ENCODE measurements around the gene MBLAC2.

MBLAC2 gene

GRCh38 chr5:90446961-90447360 lies 27.6 kb downstream of the MBLAC2 start:
- no peak for DNase-seq

GRCh38 chr5:90440644-90441043 lies 33.9 kb downstream of the MBLAC2 start:
- no peak for DNase-seq

GRCh38 chr5:90438100-90438499 lies 36.5 kb downstream of the MBLAC2 start:
- DNase-seq = peak; percentile 13

GRCh38 chr5:90437663-90438062 lies 36.9 kb downstream of the MBLAC2 start:
- DNase-seq = no peak

- DNase-seq = peak; percentile 24
These were observed 40.4 kb downstream of the MBLAC2 start for GRCh38 chr5:90434116-90434714.

GRCh38 chr5:90424245-90424644 lies 50.3 kb downstream of the MBLAC2 start:
- DNase-seq = no peak

GRCh38 chr5:90421136-90421535 lies 53.4 kb downstream of the MBLAC2 start:
- peak; percentile 1 for DNase-seq

GRCh38 chr5:90418214-90418613 lies 56.4 kb downstream of the MBLAC2 start:
- DNase-seq = no peak

GRCh38 chr5:90410178-90410762 lies 64.3 kb downstream of the MBLAC2 start:
- no peak for DNase-seq

- DNase-seq = peak; percentile 94
These were observed 65.0 kb downstream of the MBLAC2 start, which contains the start of gene CETN3 for GRCh38 chr5:90409318-90410177. Gene CETN3 (minus strand): TSS chr5:90409756. CDS start chr5:90409661, 95 bp downstream.

GRCh38 chr5:90408571-90409317 lies 65.8 kb downstream of the MBLAC2 start:
- no peak for DNase-seq

Data from NCI-H345 (cell line).